ENCODE data around the gene ZNF780A.
"Not testable (repeated sequence)": the region's sequence is repeated elsewhere in the genome, so short reads cannot be mapped to it uniquely, and the experiment has no call there.

Gene ZNF780A

DNA sequence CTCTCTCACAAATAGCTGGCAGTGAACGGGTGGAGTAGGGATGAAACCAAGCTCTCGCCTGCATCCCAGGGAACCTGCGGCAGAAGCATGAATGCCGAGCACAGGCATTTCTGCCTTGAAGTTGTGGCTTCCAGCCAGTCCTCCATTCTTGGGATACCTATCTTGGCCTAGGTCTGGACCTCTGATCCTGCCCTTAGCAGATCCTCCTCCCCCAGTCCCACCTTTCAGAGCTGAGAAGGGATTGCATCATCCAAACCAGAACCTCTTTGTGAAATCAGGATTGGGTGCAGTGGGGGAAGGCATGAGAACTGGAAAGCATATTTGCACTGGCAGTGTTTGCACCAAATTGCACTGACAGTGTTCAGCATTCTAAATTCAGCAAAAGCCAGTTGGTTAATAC, 5.8 kb downstream of the ZNF780A start:
- DNase-seq (ENCODE audit: low spot score), result no peak

GRCh38 chr19:40081411-40081810, 9.3 kb downstream of the ZNF780A start:
- no peak for DNase-seq (ENCODE audit: low spot score)

DNA sequence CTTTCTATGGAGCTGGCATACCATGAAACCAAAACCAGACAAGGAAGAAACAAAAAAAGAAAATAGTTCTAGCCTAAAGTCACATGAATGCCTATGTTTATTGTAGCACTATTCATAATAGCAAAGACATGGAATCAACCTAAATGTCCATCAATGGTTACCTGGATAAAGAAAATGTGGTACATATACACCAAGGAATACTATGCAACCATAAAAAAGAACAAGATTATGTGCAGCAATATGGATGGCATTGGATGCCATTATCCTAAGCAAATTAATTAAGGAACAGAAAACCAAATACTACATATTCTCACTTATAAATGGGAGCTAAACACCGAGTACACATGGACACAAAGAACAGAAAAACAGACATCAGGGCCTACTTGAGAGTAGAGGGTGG, 10.5 kb downstream of the ZNF780A start:
- no peak for DNase-seq (ENCODE audit: low spot score)

DNA sequence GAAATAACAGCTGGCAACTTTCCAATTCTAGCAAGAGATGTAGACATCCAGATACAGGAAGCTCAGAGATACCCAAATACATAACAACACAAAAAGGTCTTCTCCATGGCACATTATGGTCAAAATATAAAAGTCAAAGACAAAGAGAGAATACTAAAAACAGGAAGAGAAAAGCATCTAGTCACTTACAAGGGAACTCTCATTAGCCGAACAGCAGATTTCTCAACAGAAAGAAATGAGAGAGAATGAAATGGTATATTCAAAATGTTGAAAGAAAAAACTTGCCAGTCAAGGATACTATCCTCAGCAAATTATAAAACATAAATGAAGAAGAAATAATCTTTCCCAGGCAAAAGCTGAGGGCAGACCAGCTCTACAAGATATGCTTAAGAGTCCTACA, 12.4 kb downstream of the ZNF780A start:
- DNase-seq (ENCODE audit: low spot score), result no peak

GRCh38 chr19:40070058-40070457, 20.7 kb downstream of the ZNF780A start:
- no peak for DNase-seq (ENCODE audit: low spot score)

DNA sequence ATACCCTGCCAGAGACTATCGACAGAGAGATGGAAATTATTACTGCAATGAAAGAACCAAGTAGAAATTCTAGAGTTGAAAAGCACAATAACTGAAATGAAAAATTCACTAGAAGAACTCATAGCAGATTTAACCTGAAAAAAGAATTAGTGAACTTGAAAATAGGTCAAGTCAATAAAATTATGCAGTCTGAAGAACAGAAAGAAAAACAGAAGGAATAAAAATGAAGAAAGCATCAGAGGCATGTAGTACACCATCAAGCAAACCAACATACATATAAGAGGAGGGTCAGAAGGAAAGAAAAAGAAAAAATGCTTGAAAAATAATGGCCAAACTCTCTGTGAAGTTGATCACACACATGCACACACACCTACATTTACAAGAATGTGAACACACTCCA, 31.1 kb downstream of the ZNF780A start:
- DNase-seq (ENCODE audit: low spot score), result no peak

- DNase-seq (ENCODE audit: low spot score), result no peak
These were observed 33.6 kb downstream of the ZNF780A start for GRCh38 chr19:40057166-40057565.

GRCh38 chr19:40056505-40056904, 34.2 kb downstream of the ZNF780A start:
- no peak for DNase-seq (ENCODE audit: low spot score)

DNA sequence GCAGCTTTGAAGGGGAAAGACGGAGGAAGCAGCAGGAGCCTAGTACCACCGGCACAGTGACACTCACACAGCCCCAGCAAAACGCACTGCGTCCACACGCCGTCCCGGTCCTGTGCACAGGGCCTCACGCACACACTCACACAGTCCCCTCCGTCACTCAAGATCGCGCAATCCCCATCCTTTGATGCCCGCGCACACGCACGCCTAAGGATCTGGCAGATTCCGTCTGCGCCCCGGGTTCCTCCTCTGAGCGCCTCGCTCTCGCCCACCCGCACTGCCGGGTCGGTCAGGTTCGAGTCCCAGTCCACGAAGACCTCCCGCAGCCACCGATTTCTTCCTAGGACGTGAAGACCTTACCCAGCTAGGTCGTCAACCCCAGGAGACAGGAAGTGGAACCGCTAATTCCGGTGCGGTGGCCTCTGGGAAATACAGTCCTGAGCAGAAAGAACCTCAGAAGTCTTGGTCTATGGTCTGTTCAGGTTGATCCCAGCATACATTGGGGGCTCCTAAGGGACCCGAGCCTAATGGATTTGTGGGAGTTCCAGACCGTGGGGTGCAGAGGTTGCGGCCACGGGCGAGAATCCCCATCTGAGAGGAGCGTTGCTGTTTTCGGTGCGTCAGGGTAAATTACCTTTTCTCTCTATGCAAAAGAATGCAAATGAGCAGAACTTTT, 34.8 kb downstream of the ZNF780A start, which contains the start of gene ZNF780B:
ZNF780B (minus strand) TSS at position 400 of the 673 bp plus-strand sequence. CDS start 5,899 bp downstream, outside the sequence.
- peak; percentile 63 for DNase-seq (ENCODE audit: low spot score)

- DNase-seq (ENCODE audit: low spot score), result no peak
These were observed 35.7 kb downstream of the ZNF780A start for GRCh38 chr19:40055049-40055448.

GRCh38 chr19:40054632-40055031, 36.1 kb downstream of the ZNF780A start:
- DNase-seq (ENCODE audit: low spot score), result no peak

DNA sequence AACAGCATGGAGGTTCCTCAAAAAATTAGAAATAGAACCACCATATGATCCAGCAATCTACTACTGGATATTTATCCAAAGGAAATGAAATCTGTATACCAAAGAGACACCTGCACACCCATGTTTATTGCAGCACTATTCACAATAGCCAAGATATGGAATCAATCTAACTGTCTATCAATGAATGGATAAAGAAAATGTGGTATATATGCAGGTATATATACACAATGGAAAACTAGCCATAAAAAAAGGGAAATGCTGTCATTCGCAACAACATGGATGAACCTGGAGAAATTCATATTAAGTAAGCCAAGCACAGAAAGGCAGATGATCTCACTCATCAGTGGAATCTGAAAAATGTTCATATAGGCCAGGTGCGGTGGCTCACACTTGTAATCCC, 37.3 kb downstream of the ZNF780A start:
- no peak for DNase-seq (ENCODE audit: low spot score)

DNA sequence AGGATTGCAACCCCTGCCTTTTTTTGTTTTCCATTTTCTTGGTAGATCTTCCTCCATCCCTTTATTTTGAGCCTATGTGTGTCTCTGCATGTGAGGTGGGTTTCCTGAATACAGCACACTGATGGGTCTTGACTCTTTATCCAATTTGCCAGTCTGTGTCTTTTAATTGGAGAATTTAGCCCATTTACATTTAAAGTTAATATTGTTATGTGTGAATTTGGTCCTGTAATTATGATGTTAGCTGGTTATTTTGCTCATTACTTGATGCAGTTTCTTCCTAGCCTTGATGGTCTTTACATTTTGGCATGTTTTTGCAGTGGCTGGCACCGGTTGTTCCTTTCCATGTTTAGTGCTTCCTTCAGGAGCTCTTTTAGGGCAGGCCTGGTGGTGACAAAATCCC, 49.0 kb downstream of the ZNF780A start:
- not testable (repeated sequence) for DNase-seq (ENCODE audit: low spot score)

- not testable (repeated sequence) for DNase-seq (ENCODE audit: low spot score)
These were observed 52.7 kb downstream of the ZNF780A start for GRCh38 chr19:40038047-40038446.

GRCh38 chr19:40035996-40036395, 54.7 kb downstream of the ZNF780A start:
- DNase-seq (ENCODE audit: low spot score), result no peak

- DNase-seq (ENCODE audit: low spot score), result no peak
These were observed 56.7 kb downstream of the ZNF780A start for GRCh38 chr19:40033989-40034560.

- no peak for DNase-seq (ENCODE audit: low spot score)
These were observed 64.2 kb downstream of the ZNF780A start for GRCh38 chr19:40026597-40026970.

- DNase-seq (ENCODE audit: low spot score), result no peak
These were observed 64.7 kb downstream of the ZNF780A start for GRCh38 chr19:40025938-40026596.

DNA sequence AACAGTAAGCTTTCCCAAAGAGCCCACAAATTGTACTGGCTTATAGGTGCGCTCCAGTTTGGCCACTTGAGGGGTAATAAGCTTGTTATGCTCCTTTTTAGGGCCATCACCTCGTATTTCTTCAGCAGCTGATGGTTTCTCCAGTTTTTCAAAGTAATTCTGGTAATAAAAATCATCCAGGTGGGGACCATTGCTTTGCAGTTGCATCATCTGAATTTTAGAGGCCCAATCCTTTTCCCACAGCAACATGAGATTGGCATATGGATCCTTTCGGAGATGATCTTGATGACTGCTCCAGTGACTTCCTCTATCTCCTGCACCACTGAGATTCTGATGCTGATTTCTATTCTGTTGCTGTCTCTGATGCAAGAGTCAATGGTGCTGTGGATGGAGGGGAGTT, 66.8 kb downstream of the ZNF780A start:
- DNase-seq (ENCODE audit: low spot score), result no peak
